ENCODE measurements around the gene LRRC45. TPM values are rescaled to one million over a fixed set of nuclear protein-coding genes. Genes with fewer than 3 reads are reported as not detected.
"Not testable (repeated sequence)": the region's sequence is repeated elsewhere in the genome, so short reads cannot be mapped to it uniquely, and the experiment has no call there.

The LRRC45 gene
- total RNA-seq, 1 experiment from 2014 or later, result 38.1 TPM

DNA sequence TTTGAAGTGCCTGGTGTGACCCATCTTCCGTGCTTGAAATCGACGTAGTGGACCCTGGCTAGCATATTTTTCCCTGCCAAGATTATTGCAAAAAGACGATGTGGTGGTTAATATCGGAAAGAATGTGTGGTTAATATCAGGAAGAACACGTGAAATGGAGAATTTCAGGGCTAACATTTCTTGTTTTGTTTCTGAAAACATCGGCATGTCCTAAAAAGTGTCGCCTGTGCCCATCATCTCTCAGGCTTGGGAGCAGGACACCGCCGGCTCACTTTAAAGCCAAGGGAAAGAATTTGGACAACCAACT is 14.7 kb downstream of the LRRC45 start (continued):
- no peak for TF ChIP-seq PREB (CRISPR knock-in tag; IDR thresholded peaks at IDR 0.05; ENCODE audit: borderline replicate concordance)
- no peak for TF ChIP-seq JAZF1 (CRISPR knock-in tag; IDR thresholded peaks at IDR 0.05)
- TF ChIP-seq ZNF512 (CRISPR knock-in tag; IDR thresholded peaks at IDR 0.05; ENCODE audit: borderline replicate concordance), result no peak
- TF ChIP-seq TEAD1 (CRISPR knock-in tag; IDR thresholded peaks at IDR 0.05), result no peak

GRCh38 chr17:82038796-82039409 is 15.8 kb downstream of the LRRC45 start:
- DNase-seq (ENCODE audit: low spot score); POLR2A ChIA-PET; H3K36me3 Mint-ChIP-seq; H3K9me3 Mint-ChIP-seq; H3K4me3 Mint-ChIP-seq; ATAC-seq; H3K27ac Mint-ChIP-seq: not testable (repeated sequence)
- peaks cover 10% of the 10 kb centered on the region for H3K27me3 Mint-ChIP-seq (ENCODE audit: low read depth)
- CTCF ChIA-PET, result interaction anchor here (0.8 to 2.0 kb wide), 3 partner anchors 8 to 68 kb away, joined by 3 to 16 read pairs (median 3); no protein-coding TSS in a partner anchor
- peaks cover 40% of the 10 kb centered on the region for H3K4me1 Mint-ChIP-seq

- ATAC-seq, result no peak
- no peak for DNase-seq (ENCODE audit: low spot score)
- Mint-ChIP-seq H3K9me3 (no peaks in the 10 kb centered on the region), H3K27ac (no peak overlapping the region), H3K4me1 (peaks cover 40% of the 10 kb centered on the region), H3K36me3 (0 out of 2 replicates have a peak, but pooled peaks cover 6% of the 10 kb centered on the region), H3K27me3 (ENCODE audit: low read depth) (peaks cover 10% of the 10 kb centered on the region), H3K4me3 (no peak overlapping the region)
- no peak for TF ChIP-seq FOXP1 (CRISPR knock-in tag; IDR thresholded peaks at IDR 0.05; ENCODE audit: borderline replicate concordance)
- no peak for TF ChIP-seq ERG (CRISPR knock-in tag; IDR thresholded peaks at IDR 0.05)
- TF ChIP-seq ZNF423 (CRISPR knock-in tag; IDR thresholded peaks at IDR 0.05), result no peak
- no peak for TF ChIP-seq NFATC4 (CRISPR knock-in tag; IDR thresholded peaks at IDR 0.05)
- TF ChIP-seq ZNF512 (CRISPR knock-in tag; IDR thresholded peaks at IDR 0.05; ENCODE audit: borderline replicate concordance), result no peak
- no peak for TF ChIP-seq MXD4 (CRISPR knock-in tag; IDR thresholded peaks at IDR 0.05; ENCODE audit: borderline replicate concordance)
- no peak for TF ChIP-seq E2F1 (CRISPR knock-in tag; IDR thresholded peaks at IDR 0.05)
- no peak for TF ChIP-seq GTF2I (CRISPR knock-in tag; conservative IDR thresholded peaks at IDR 0.05)
- ChIA-PET POLR2A (no interaction called here), CTCF (interaction anchor here (1.3 to 1.8 kb wide), 2 partner anchors 9 to 10 kb away, joined by 3 to 13 read pairs; no protein-coding TSS in a partner anchor)
These were observed 16.7 kb downstream of the LRRC45 start for GRCh38 chr17:82039695-82040299.

All from WTC11 (cell line).